ENCODE measurements around the gene ADAMTS10. TPM values are rescaled to one million over a fixed set of nuclear protein-coding genes. Genes with fewer than 3 reads are reported as not detected.

The ADAMTS10 gene
- total and polyA plus RNA-seq, 8 donors = 6.7 to 106 (median 18.7) TPM

- H3K4me1 ChIP-seq = no peaks in the 10 kb centered on the region
- peak in 5 of 6 donors; percentile 12 to 87 (median 42) for DNase-seq
- H3K27ac ChIP-seq = no peak overlapping the region
- no peaks in the 10 kb centered on the region for H3K36me3 ChIP-seq
- H3K9me3 ChIP-seq = no peaks in the 10 kb centered on the region
- TF ChIP-seq, protein P1, sequence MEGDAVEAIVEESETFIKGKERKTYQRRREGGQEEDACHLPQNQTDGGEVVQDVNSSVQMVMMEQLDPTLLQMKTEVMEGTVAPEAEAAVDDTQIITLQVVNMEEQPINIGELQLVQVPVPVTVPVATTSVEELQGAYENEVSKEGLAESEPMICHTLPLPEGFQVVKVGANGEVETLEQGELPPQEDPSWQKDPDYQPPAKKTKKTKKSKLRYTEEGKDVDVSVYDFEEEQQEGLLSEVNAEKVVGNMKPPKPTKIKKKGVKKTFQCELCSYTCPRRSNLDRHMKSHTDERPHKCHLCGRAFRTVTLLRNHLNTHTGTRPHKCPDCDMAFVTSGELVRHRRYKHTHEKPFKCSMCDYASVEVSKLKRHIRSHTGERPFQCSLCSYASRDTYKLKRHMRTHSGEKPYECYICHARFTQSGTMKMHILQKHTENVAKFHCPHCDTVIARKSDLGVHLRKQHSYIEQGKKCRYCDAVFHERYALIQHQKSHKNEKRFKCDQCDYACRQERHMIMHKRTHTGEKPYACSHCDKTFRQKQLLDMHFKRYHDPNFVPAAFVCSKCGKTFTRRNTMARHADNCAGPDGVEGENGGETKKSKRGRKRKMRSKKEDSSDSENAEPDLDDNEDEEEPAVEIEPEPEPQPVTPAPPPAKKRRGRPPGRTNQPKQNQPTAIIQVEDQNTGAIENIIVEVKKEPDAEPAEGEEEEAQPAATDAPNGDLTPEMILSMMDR (IDR thresholded peaks at IDR 0.05) = peak; percentile 94 to 98 (median 96)
- FAIRE-seq = no peak
- H3K27me3 ChIP-seq = no peaks in the 10 kb centered on the region
- intact Hi-C loops (cut with DNase I) = loop anchor here in 2 of 3 donors (5.0 to 10.0 kb wide), 2 partner anchors 420 to 423 kb away; no protein-coding TSS in a partner anchor
- peak; percentile 69 to 96 (median 89) for ATAC-seq
- WGBS, 2 donors = 4 to 7% methylated on average over 15 of the region's 15 CpGs
- H3K4me3 ChIP-seq = peak overlapping the region in 1 of 4 donors; percentile 25
These were observed 44.2 kb upstream of the ADAMTS10 start for GRCh38 chr19:8654591-8655339.

DNA sequence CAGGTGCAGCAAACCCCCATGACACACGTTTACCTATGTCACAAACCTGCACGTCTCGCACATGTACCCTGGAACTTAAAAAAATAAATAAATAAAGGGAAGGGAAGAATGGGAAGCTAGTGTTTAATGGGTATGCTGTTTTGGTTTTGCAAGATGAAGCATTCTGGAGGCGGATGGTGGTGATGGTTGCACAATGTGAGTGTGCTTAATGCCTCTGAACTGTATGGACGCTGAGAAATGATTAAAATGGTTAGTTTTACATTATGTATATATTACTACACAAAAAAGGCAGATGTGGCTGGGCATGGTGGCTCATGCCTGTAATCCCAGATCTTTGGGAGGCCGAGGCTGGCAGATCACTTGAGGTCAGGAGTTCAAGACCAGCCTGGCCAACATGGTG lies 37.7 kb upstream of the ADAMTS10 start:
- Histone ChIP-seq H3K4me3 (no peak overlapping the region), H3K27me3 (peaks cover 0 to 3% (median 0%) of the 10 kb centered on the region in 4 donors), H3K9me3 (no peaks in the 10 kb centered on the region), H3K4me1 (no peaks in the 10 kb centered on the region), H3K27ac (no peak overlapping the region), H3K36me3 (no peaks in the 10 kb centered on the region)
- TF ChIP-seq, protein P1 (IDR thresholded peaks at IDR 0.05) = no peak
- intact Hi-C loops (cut with DNase I) = no loop called here
- FAIRE-seq (no peak), DNase-seq (no peak), ATAC-seq (peak in 2 of 4 donors; percentile 51 to 61)
- 55 to 59% methylated on average over 6 of the region's 6 CpGs for WGBS, 2 donors

DNA sequence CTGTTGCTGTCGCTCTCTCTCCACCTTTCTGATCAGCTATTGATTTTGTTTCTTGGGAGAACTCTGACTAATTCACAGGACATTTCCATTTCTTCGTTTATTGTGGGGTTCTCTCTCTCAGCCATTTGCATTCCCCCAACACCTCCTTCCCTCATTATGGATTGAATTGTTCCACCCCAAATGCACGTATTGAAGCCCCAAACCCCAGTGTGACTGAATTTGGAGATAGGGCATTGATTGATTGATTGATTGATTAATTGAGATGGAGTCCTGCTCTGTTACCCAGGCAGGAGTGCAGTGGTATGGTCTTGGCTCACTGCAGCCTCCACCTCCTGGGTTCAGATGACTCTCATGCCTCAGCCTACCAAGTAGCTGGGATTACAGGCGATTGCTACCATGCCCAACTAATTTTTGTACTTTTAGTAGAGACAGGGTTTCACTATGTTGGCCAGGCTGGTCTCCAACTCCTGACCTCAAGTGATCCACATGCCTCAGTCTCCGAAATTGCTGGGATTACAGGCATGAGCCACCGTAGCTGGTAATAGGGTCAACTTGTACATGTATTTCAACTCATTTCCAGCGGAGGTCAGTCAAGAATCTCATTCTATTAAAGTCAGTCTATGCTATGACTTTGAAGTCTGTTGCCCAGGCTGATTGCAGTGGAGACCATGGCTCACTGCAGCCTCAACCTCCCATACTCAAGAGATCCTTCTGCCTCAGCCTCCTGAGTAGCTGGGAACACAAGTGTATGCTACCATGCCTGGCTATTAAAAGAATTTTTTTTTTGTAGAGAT lies 33.5 kb upstream of the ADAMTS10 start:
- Histone ChIP-seq H3K4me1 (no peaks in the 10 kb centered on the region), H3K27ac (no peak overlapping the region), H3K27me3 (peaks cover 0 to 3% (median 0%) of the 10 kb centered on the region in 4 donors), H3K36me3 (no peaks in the 10 kb centered on the region), H3K4me3 (no peak overlapping the region), H3K9me3 (no peaks in the 10 kb centered on the region)
- DNase-seq = no peak
- no peak for FAIRE-seq
- intact Hi-C loops (cut with DNase I) = no loop called here
- 39 to 52% methylated on average over 7 of the region's 7 CpGs for WGBS, 2 donors
- no peak for ATAC-seq
- TF ChIP-seq, protein P1 (IDR thresholded peaks at IDR 0.05) = no peak

DNA sequence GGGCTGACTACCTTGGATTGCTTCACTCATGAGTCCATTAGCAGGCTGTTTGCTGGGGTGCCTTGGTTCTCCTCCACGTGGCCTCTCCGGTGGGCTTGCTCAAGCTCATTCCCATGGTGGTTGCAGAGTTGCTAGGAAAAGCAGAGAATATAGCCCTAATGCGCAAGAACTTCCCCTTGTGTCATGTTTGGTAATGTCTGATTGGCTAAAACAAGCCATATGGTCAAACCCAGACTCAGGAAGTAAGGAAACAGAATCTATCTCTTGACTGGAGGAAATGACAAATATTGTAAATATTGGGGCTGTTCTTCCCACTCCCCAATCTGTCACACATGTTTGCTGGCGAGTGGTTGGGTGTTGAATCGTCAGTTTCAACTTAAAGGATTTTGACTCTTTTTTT lies 32.0 kb upstream of the ADAMTS10 start:
- H3K4me3 ChIP-seq = no peak overlapping the region
- WGBS, 2 donors = 70 to 76% methylated on average over 5 of the region's 5 CpGs

More for the DNA sequence above, 32.0 kb upstream of the ADAMTS10 start:
- no peak for ATAC-seq
- Histone ChIP-seq H3K36me3 (no peaks in the 10 kb centered on the region), H3K4me1 (no peaks in the 10 kb centered on the region), H3K27me3 (no peaks in the 10 kb centered on the region), H3K27ac (no peak overlapping the region), H3K9me3 (no peaks in the 10 kb centered on the region)
- DNase-seq = no peak
- TF ChIP-seq, protein P1 (IDR thresholded peaks at IDR 0.05) = no peak
- no peak for FAIRE-seq
- intact Hi-C loops (cut with DNase I) = no loop called here
